ENCODE data around the gene DZANK1. TPM values are rescaled to one million over a fixed set of nuclear protein-coding genes. Genes with fewer than 3 reads are reported as not detected.

Gene DZANK1
- total RNA-seq, 1 experiment from 2014 or later = 1.7 TPM

DNA sequence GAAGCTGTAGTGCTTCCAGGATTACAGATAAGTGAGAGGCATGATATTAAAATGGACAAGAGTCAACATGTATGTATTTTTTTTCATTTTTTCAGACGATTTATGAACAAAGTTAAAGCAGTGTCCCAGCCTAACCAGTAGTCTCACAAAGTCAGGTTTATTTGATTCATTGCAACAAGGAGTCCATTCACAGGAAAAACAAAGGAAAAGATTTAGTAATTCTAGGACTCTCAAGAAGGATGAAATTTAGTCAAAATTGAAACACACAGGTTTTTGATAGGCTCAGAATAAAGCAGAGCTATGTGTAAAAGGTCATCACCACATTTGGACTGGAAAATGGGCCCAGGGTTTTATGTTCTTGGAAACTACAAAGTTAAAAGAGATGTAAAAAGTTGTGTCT lies 94.5 kb downstream of the DZANK1 start:
- Histone ChIP-seq H3K4me3 (replicated peaks in 1 of 2; ENCODE audit: low read depth in 1 of 2, low read length in 2 of 2) (no peak overlapping the region), H3K9ac (ENCODE audit: low read length) (no peak overlapping the region), H3K4me2 (ENCODE audit: low read length) (no peak overlapping the region), H4K20me1 (ENCODE audit: insufficient read depth) (no peaks in the 10 kb centered on the region), H3K4me1 (ENCODE audit: control insufficient read depth in 1 of 2, insufficient read depth in 2 of 2, low read length in 2 of 2) (no peaks in the 10 kb centered on the region), H3K9me3 (ENCODE audit: control insufficient read depth in 1 of 2, insufficient read depth in 1 of 2, low read depth in 1 of 2, low read length in 2 of 2) (no peaks in the 10 kb centered on the region), H3K36me3 (ENCODE audit: control insufficient read depth in 1 of 2, insufficient read depth in 2 of 2, low read length in 2 of 2) (no peaks in the 10 kb centered on the region), H2AFZ (ENCODE audit: low read depth, low read length, poor library complexity, severe bottlenecking) (no peak overlapping the region), H3K79me2 (ENCODE audit: insufficient read depth, low read length) (no peaks in the 10 kb centered on the region), H3K27me3 (ENCODE audit: insufficient read depth, low read length) (no peaks in the 10 kb centered on the region), H3K27ac (ENCODE audit: low read depth, low read length) (no peak overlapping the region), H3K9me2 (ENCODE audit: insufficient read depth) (no peaks in the 10 kb centered on the region)
- ATAC-seq = no peak
- POLR2A ChIA-PET = no interaction called here
- no TSS peak for BruUV-seq (replicated peaks)
- DNase-seq (ENCODE audit: low read depth, low spot score) = no peak
- RAD21 ChIA-PET (ENCODE audit: low non-redundant PET in 1 of 2, low total read pairs in 2 of 2, uncharacterized antibody in 2 of 2, unreplicated experiment in 2 of 2) = no interaction called here
- TF ChIP-seq ZNF274 (IDR thresholded peaks at IDR 0.05; ENCODE audit: low read depth, low read length) (no peak), ZFX (IDR thresholded peaks at IDR 0.05) (no peak), POLR2A (IDR thresholded peaks at IDR 0.05; ENCODE audit: borderline replicate concordance, extremely low read depth, insufficient read depth, insufficient read length) (no peak), SP1 (IDR thresholded peaks at IDR 0.05; ENCODE audit: low read depth) (no peak), JUND (IDR thresholded peaks at IDR 0.05) (no peak), CEBPB (IDR thresholded peaks at IDR 0.05; ENCODE audit: low read depth) (no peak), SIN3A (IDR thresholded peaks at IDR 0.05; ENCODE audit: low read depth) (no peak), SRF (IDR thresholded peaks at IDR 0.05; ENCODE audit: low read depth) (no peak), RAD21 (IDR thresholded peaks at IDR 0.05; ENCODE audit: low read depth) (no peak), EZH2 (IDR thresholded peaks at IDR 0.05) (no peak), EZH2phosphoT487 (IDR thresholded peaks at IDR 0.05; ENCODE audit: borderline replicate concordance) (no peak), POLR2AphosphoS5 (IDR thresholded peaks at IDR 0.05; ENCODE audit: low read depth, low read length) (no peak), YY1 (IDR thresholded peaks at IDR 0.05; ENCODE audit: extremely low read depth, insufficient replicate concordance, low read depth, low read length) (no peak), FOSL1 (IDR thresholded peaks at IDR 0.05; ENCODE audit: low read depth) (no peak)
- TF ChIP-seq, protein P1, sequence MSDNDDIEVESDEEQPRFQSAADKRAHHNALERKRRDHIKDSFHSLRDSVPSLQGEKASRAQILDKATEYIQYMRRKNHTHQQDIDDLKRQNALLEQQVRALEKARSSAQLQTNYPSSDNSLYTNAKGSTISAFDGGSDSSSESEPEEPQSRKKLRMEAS (IDR thresholded peaks at IDR 0.05) = no peak
- TF ChIP-seq, protein P2, sequence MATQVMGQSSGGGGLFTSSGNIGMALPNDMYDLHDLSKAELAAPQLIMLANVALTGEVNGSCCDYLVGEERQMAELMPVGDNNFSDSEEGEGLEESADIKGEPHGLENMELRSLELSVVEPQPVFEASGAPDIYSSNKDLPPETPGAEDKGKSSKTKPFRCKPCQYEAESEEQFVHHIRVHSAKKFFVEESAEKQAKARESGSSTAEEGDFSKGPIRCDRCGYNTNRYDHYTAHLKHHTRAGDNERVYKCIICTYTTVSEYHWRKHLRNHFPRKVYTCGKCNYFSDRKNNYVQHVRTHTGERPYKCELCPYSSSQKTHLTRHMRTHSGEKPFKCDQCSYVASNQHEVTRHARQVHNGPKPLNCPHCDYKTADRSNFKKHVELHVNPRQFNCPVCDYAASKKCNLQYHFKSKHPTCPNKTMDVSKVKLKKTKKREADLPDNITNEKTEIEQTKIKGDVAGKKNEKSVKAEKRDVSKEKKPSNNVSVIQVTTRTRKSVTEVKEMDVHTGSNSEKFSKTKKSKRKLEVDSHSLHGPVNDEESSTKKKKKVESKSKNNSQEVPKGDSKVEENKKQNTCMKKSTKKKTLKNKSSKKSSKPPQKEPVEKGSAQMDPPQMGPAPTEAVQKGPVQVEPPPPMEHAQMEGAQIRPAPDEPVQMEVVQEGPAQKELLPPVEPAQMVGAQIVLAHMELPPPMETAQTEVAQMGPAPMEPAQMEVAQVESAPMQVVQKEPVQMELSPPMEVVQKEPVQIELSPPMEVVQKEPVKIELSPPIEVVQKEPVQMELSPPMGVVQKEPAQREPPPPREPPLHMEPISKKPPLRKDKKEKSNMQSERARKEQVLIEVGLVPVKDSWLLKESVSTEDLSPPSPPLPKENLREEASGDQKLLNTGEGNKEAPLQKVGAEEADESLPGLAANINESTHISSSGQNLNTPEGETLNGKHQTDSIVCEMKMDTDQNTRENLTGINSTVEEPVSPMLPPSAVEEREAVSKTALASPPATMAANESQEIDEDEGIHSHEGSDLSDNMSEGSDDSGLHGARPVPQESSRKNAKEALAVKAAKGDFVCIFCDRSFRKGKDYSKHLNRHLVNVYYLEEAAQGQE (IDR thresholded peaks at IDR 0.05; ENCODE audit: low read depth) = no peak
- TF ChIP-seq, protein P3, sequence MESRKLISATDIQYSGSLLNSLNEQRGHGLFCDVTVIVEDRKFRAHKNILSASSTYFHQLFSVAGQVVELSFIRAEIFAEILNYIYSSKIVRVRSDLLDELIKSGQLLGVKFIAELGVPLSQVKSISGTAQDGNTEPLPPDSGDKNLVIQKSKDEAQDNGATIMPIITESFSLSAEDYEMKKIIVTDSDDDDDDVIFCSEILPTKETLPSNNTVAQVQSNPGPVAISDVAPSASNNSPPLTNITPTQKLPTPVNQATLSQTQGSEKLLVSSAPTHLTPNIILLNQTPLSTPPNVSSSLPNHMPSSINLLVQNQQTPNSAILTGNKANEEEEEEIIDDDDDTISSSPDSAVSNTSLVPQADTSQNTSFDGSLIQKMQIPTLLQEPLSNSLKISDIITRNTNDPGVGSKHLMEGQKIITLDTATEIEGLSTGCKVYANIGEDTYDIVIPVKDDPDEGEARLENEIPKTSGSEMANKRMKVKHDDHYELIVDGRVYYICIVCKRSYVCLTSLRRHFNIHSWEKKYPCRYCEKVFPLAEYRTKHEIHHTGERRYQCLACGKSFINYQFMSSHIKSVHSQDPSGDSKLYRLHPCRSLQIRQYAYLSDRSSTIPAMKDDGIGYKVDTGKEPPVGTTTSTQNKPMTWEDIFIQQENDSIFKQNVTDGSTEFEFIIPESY (IDR thresholded peaks at IDR 0.05; ENCODE audit: extremely low read depth, insufficient replicate concordance, low read length) = no peak
- CTCF ChIA-PET = no interaction called here
- intact Hi-C loops (cut with micrococcal nuclease) = no loop called here

Data from HCT116 (cell line).